ENCODE results near the gene PPARD.
"Not testable (repeated sequence)": the region's sequence is repeated elsewhere in the genome, so short reads cannot be mapped to it uniquely, and the experiment has no call there.

Gene PPARD

GRCh38 chr6:35432702-35433101 is 90.3 kb downstream of the PPARD start:
- H3K9me3 ChIP-seq (ENCODE audit: control insufficient read depth, insufficient read depth, low read length), result peaks cover 12% of the 10 kb centered on the region
- H3K36me3 ChIP-seq (ENCODE audit: insufficient read depth, low read length); H3K4me1 ChIP-seq (ENCODE audit: insufficient read depth, low read length); H3K9ac ChIP-seq (ENCODE audit: low read depth, low read length): not testable (repeated sequence)

GRCh38 chr6:35435074-35435837 is 92.9 kb downstream of the PPARD start:
- Histone ChIP-seq H3K4me1 (ENCODE audit: insufficient read depth, low read length) (no peaks in the 10 kb centered on the region; the same call in 1 of the 2 replicates), H3K36me3 (ENCODE audit: insufficient read depth, low read length) (no peaks in the 10 kb centered on the region), H3K9me3 (ENCODE audit: control insufficient read depth, insufficient read depth, low read length) (no peaks in the 10 kb centered on the region), H3K9ac (ENCODE audit: low read depth, low read length) (no peak overlapping the region)

- no peaks in the 10 kb centered on the region for H3K9me3 ChIP-seq (ENCODE audit: control insufficient read depth, insufficient read depth, low read length)
Observed at GRCh38 chr6:35436071-35436857, 93.9 kb downstream of the PPARD start.

GRCh38 chr6:35438378-35439065 is 96.2 kb downstream of the PPARD start:
- H3K9ac ChIP-seq (ENCODE audit: low read depth, low read length); H3K4me1 ChIP-seq (ENCODE audit: insufficient read depth, low read length); H3K36me3 ChIP-seq (ENCODE audit: insufficient read depth, low read length): not testable (repeated sequence)

More at GRCh38 chr6:35436071-35436857, 93.9 kb downstream of the PPARD start:
- Histone ChIP-seq H3K4me1 (ENCODE audit: insufficient read depth, low read length) (no peaks in the 10 kb centered on the region; the same call in 1 of the 2 replicates), H3K9ac (ENCODE audit: low read depth, low read length) (no peak overlapping the region), H3K36me3 (ENCODE audit: insufficient read depth, low read length) (no peaks in the 10 kb centered on the region)

GRCh38 chr6:35439308-35439707 is 97.0 kb downstream of the PPARD start:
- H3K36me3 ChIP-seq (ENCODE audit: insufficient read depth, low read length), result no peaks in the 10 kb centered on the region
- H3K9ac ChIP-seq (ENCODE audit: low read depth, low read length), result no peak overlapping the region
- no peaks in the 10 kb centered on the region for H3K9me3 ChIP-seq (ENCODE audit: control insufficient read depth, insufficient read depth, low read length)
- no peaks in the 10 kb centered on the region; the same call in 1 of the 2 replicates for H3K4me1 ChIP-seq (ENCODE audit: insufficient read depth, low read length)

More at GRCh38 chr6:35438378-35439065, 96.2 kb downstream of the PPARD start:
- H3K9me3 ChIP-seq (ENCODE audit: control insufficient read depth, insufficient read depth, low read length), result not testable (repeated sequence)

- H3K9me3 ChIP-seq (ENCODE audit: control insufficient read depth, insufficient read depth, low read length), result no peaks in the 10 kb centered on the region
- H3K4me1 ChIP-seq (ENCODE audit: insufficient read depth, low read length), result no peaks in the 10 kb centered on the region; the same call in 1 of the 2 replicates
- H3K9ac ChIP-seq (ENCODE audit: low read depth, low read length), result no peak overlapping the region
- H3K36me3 ChIP-seq (ENCODE audit: insufficient read depth, low read length), result no peaks in the 10 kb centered on the region
Observed at GRCh38 chr6:35441205-35441604, 98.8 kb downstream of the PPARD start.

- Histone ChIP-seq H3K9me3 (ENCODE audit: control insufficient read depth, insufficient read depth, low read length) (no peaks in the 10 kb centered on the region), H3K4me1 (ENCODE audit: insufficient read depth, low read length) (no peaks in the 10 kb centered on the region; the same call in 1 of the 2 replicates), H3K36me3 (ENCODE audit: insufficient read depth, low read length) (no peaks in the 10 kb centered on the region), H3K9ac (ENCODE audit: low read depth, low read length) (no peak overlapping the region)
Observed at GRCh38 chr6:35441642-35442041, 99.3 kb downstream of the PPARD start.

GRCh38 chr6:35442693-35443092 is 100.3 kb downstream of the PPARD start:
- Histone ChIP-seq H3K9ac (ENCODE audit: low read depth, low read length) (no peak overlapping the region), H3K36me3 (ENCODE audit: insufficient read depth, low read length) (no peaks in the 10 kb centered on the region), H3K4me1 (ENCODE audit: insufficient read depth, low read length) (no peaks in the 10 kb centered on the region), H3K9me3 (ENCODE audit: control insufficient read depth, insufficient read depth, low read length) (no peaks in the 10 kb centered on the region)

GRCh38 chr6:35443341-35444030 is 101.1 kb downstream of the PPARD start:
- Histone ChIP-seq H3K36me3 (ENCODE audit: insufficient read depth, low read length) (no peaks in the 10 kb centered on the region), H3K9ac (ENCODE audit: low read depth, low read length) (no peak overlapping the region), H3K4me1 (ENCODE audit: insufficient read depth, low read length) (no peaks in the 10 kb centered on the region), H3K9me3 (ENCODE audit: control insufficient read depth, insufficient read depth, low read length) (no peaks in the 10 kb centered on the region)

GRCh38 chr6:35445691-35446090 is 103.3 kb downstream of the PPARD start:
- Histone ChIP-seq H3K9ac (ENCODE audit: low read depth, low read length) (no peak overlapping the region), H3K4me1 (ENCODE audit: insufficient read depth, low read length) (no peaks in the 10 kb centered on the region), H3K36me3 (ENCODE audit: insufficient read depth, low read length) (no peaks in the 10 kb centered on the region), H3K9me3 (ENCODE audit: control insufficient read depth, insufficient read depth, low read length) (no peaks in the 10 kb centered on the region)

- peaks cover 4% of the 10 kb centered on the region; the same call in 1 of the 2 replicates for H3K4me1 ChIP-seq (ENCODE audit: insufficient read depth, low read length)
- H3K9ac ChIP-seq (ENCODE audit: low read depth, low read length), result no peak overlapping the region
- H3K9me3 ChIP-seq (ENCODE audit: control insufficient read depth, insufficient read depth, low read length), result no peaks in the 10 kb centered on the region
- H3K36me3 ChIP-seq (ENCODE audit: insufficient read depth, low read length), result no peaks in the 10 kb centered on the region
Observed at GRCh38 chr6:35448191-35448590, 105.8 kb downstream of the PPARD start.

GRCh38 chr6:35449287-35449881 is 107.0 kb downstream of the PPARD start:
- peaks cover 5% of the 10 kb centered on the region for H3K4me1 ChIP-seq (ENCODE audit: insufficient read depth, low read length)
- H3K36me3 ChIP-seq (ENCODE audit: insufficient read depth, low read length), result no peaks in the 10 kb centered on the region
- no peaks in the 10 kb centered on the region for H3K9me3 ChIP-seq (ENCODE audit: control insufficient read depth, insufficient read depth, low read length)
- no peak overlapping the region for H3K9ac ChIP-seq (ENCODE audit: low read depth, low read length)

- Histone ChIP-seq H3K9me3 (ENCODE audit: control insufficient read depth, insufficient read depth, low read length) (no peaks in the 10 kb centered on the region), H3K4me1 (ENCODE audit: insufficient read depth, low read length) (peaks cover 8% of the 10 kb centered on the region), H3K36me3 (ENCODE audit: insufficient read depth, low read length) (no peaks in the 10 kb centered on the region), H3K9ac (ENCODE audit: low read depth, low read length) (peak overlapping the region; percentile 28; the same call in 1 of the 2 replicates)
Observed at GRCh38 chr6:35451354-35452182, 109.2 kb downstream of the PPARD start.
